Suprapubic skin (tissue), 3 donors: ENCODE results near the gene AGFG2.
"Not testable (repeated sequence)": the region's sequence is repeated elsewhere in the genome, so short reads cannot be mapped to it uniquely, and the experiment has no call there.

ENCODE experiments used
- EP300 ChIP-seq: sonication (generic); formaldehyde crosslinking; IDR thresholded peaks from one replicate; pipeline ENCODE4 v1.6.1; 2017; ENCODE audit warnings: antibody characterized with exemption
- TF ChIP-seq, protein P1 (sequence below), 2 donors: fragments of 200-600 bp in 1 of 2; fragments of 450-650 bp in 1 of 2; sonication (generic) in 1 of 2; IDR thresholded peaks; one replicate each; pipeline ENCODE4 v1.5.1; 2016 to 2019; ENCODE audit warnings: antibody characterized with exemption in 2 of 2, mild to moderate bottlenecking in 1 of 2, moderate library complexity in 1 of 2

DNA sequence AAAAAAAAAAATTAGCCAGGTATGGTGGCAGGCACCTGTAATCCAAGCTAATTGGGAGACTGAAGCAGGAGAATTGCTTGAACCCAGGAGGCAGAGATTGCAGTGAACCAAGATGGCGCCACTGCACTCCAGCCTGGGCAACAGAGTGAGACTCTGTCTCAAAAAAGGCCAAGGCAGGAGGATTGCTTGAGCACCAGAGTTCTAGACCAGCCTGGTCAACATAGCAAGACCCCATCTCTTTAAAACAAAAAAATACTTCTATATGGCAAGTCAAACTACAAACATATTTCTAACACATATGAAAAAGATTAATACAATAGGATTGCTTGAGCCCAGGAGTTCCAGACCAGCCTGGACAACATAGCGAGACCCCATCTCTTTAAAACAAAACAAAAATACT, 38.3 kb upstream of the AGFG2 start:
- TF ChIP-seq, protein P1, sequence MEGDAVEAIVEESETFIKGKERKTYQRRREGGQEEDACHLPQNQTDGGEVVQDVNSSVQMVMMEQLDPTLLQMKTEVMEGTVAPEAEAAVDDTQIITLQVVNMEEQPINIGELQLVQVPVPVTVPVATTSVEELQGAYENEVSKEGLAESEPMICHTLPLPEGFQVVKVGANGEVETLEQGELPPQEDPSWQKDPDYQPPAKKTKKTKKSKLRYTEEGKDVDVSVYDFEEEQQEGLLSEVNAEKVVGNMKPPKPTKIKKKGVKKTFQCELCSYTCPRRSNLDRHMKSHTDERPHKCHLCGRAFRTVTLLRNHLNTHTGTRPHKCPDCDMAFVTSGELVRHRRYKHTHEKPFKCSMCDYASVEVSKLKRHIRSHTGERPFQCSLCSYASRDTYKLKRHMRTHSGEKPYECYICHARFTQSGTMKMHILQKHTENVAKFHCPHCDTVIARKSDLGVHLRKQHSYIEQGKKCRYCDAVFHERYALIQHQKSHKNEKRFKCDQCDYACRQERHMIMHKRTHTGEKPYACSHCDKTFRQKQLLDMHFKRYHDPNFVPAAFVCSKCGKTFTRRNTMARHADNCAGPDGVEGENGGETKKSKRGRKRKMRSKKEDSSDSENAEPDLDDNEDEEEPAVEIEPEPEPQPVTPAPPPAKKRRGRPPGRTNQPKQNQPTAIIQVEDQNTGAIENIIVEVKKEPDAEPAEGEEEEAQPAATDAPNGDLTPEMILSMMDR (IDR thresholded peaks at IDR 0.05) = not testable (repeated sequence)
- TF ChIP-seq EP300 = not testable (repeated sequence)
